Measurements from ENCODE around the gene EFHC1. TPM values are rescaled to one million over a fixed set of nuclear protein-coding genes. Genes with fewer than 3 reads are reported as not detected.
A peak's percentile ranks its signal among the peaks of the same experiment; 100 is the strongest.

The EFHC1 gene
- total RNA-seq, 1 experiment from 2014 or later, result 44.0 TPM

GRCh38 chr6:52391599-52391998 is 28.5 kb upstream of the EFHC1 start:
- no peak overlapping the region for H3K27ac ChIP-seq (ENCODE audit: low read length)
- no peaks in the 10 kb centered on the region for H3K4me1 ChIP-seq (ENCODE audit: low read length)
- H3K9me2 ChIP-seq (replicated peaks; ENCODE audit: insufficient read depth, low read length), result no peaks in the 10 kb centered on the region
- H3K9ac ChIP-seq (ENCODE audit: low read length), result no peak overlapping the region
- no peaks in the 10 kb centered on the region for H3K36me3 ChIP-seq (ENCODE audit: insufficient read depth, low read length)
- no peak overlapping the region for H3K4me3 ChIP-seq (ENCODE audit: low read length)
- H3K4me2 ChIP-seq (ENCODE audit: low read depth, low read length, poor library complexity, severe bottlenecking), result no peak overlapping the region
- no peaks in the 10 kb centered on the region for H3K79me2 ChIP-seq (ENCODE audit: low read length)
- no peaks in the 10 kb centered on the region for H3K9me3 ChIP-seq (ENCODE audit: low read length)
- no peaks in the 10 kb centered on the region for H4K20me1 ChIP-seq (ENCODE audit: insufficient read depth, low read depth, low read length)
- H2AFZ ChIP-seq (ENCODE audit: low read length), result no peak overlapping the region
- no peak for DNase-seq
- H3K27me3 ChIP-seq (ENCODE audit: low read length), result no peaks in the 10 kb centered on the region

GRCh38 chr6:52392944-52393343 is 27.2 kb upstream of the EFHC1 start:
- Histone ChIP-seq H3K9me3 (ENCODE audit: low read length) (no peaks in the 10 kb centered on the region), H3K36me3 (ENCODE audit: insufficient read depth, low read length) (no peaks in the 10 kb centered on the region), H3K27ac (ENCODE audit: low read length) (no peak overlapping the region), H3K9ac (ENCODE audit: low read length) (no peak overlapping the region), H3K4me1 (ENCODE audit: low read length) (no peaks in the 10 kb centered on the region), H4K20me1 (ENCODE audit: insufficient read depth, low read depth, low read length) (no peaks in the 10 kb centered on the region), H3K9me2 (replicated peaks; ENCODE audit: insufficient read depth, low read length) (no peaks in the 10 kb centered on the region), H3K4me2 (ENCODE audit: low read depth, low read length, poor library complexity, severe bottlenecking) (no peak overlapping the region), H2AFZ (ENCODE audit: low read length) (no peak overlapping the region), H3K79me2 (ENCODE audit: low read length) (no peaks in the 10 kb centered on the region), H3K27me3 (ENCODE audit: low read length) (no peaks in the 10 kb centered on the region), H3K4me3 (ENCODE audit: low read length) (no peak overlapping the region)
- DNase-seq, result no peak

GRCh38 chr6:52393780-52394179 is 26.4 kb upstream of the EFHC1 start:
- no peak overlapping the region for H3K4me2 ChIP-seq (ENCODE audit: low read depth, low read length, poor library complexity, severe bottlenecking)
- H3K27me3 ChIP-seq (ENCODE audit: low read length), result no peaks in the 10 kb centered on the region
- no peaks in the 10 kb centered on the region for H4K20me1 ChIP-seq (ENCODE audit: insufficient read depth, low read depth, low read length)
- no peak overlapping the region for H2AFZ ChIP-seq (ENCODE audit: low read length)
- no peak overlapping the region for H3K9ac ChIP-seq (ENCODE audit: low read length)
- no peak for DNase-seq
- no peaks in the 10 kb centered on the region for H3K79me2 ChIP-seq (ENCODE audit: low read length)
- no peaks in the 10 kb centered on the region for H3K9me3 ChIP-seq (ENCODE audit: low read length)
- H3K4me3 ChIP-seq (ENCODE audit: low read length), result no peak overlapping the region
- no peaks in the 10 kb centered on the region for H3K36me3 ChIP-seq (ENCODE audit: insufficient read depth, low read length)
- no peaks in the 10 kb centered on the region for H3K9me2 ChIP-seq (replicated peaks; ENCODE audit: insufficient read depth, low read length)
- H3K4me1 ChIP-seq (ENCODE audit: low read length), result peaks cover 1% of the 10 kb centered on the region
- no peak overlapping the region for H3K27ac ChIP-seq (ENCODE audit: low read length)

- Histone ChIP-seq H3K79me2 (ENCODE audit: low read length) (no peaks in the 10 kb centered on the region), H3K27ac (ENCODE audit: low read length) (no peak overlapping the region), H3K9me2 (replicated peaks; ENCODE audit: insufficient read depth, low read length) (no peaks in the 10 kb centered on the region), H2AFZ (ENCODE audit: low read length) (no peak overlapping the region), H3K9ac (ENCODE audit: low read length) (no peak overlapping the region), H3K27me3 (ENCODE audit: low read length) (no peaks in the 10 kb centered on the region), H4K20me1 (ENCODE audit: insufficient read depth, low read depth, low read length) (no peaks in the 10 kb centered on the region), H3K4me2 (ENCODE audit: low read depth, low read length, poor library complexity, severe bottlenecking) (no peak overlapping the region), H3K4me1 (ENCODE audit: low read length) (peaks cover 4% of the 10 kb centered on the region), H3K36me3 (ENCODE audit: insufficient read depth, low read length) (no peaks in the 10 kb centered on the region), H3K4me3 (ENCODE audit: low read length) (no peak overlapping the region), H3K9me3 (ENCODE audit: low read length) (no peaks in the 10 kb centered on the region)
- no peak for DNase-seq
Measured at GRCh38 chr6:52394251-52394666, 25.9 kb upstream of the EFHC1 start.

GRCh38 chr6:52395969-52396368 is 24.2 kb upstream of the EFHC1 start:
- Histone ChIP-seq H4K20me1 (ENCODE audit: insufficient read depth, low read depth, low read length) (no peaks in the 10 kb centered on the region), H3K4me1 (ENCODE audit: low read length) (peaks cover 4% of the 10 kb centered on the region), H3K4me3 (ENCODE audit: low read length) (no peak overlapping the region), H3K9me2 (replicated peaks; ENCODE audit: insufficient read depth, low read length) (no peaks in the 10 kb centered on the region), H3K9ac (ENCODE audit: low read length) (no peak overlapping the region), H2AFZ (ENCODE audit: low read length) (no peak overlapping the region), H3K9me3 (ENCODE audit: low read length) (no peaks in the 10 kb centered on the region), H3K27ac (ENCODE audit: low read length) (no peak overlapping the region), H3K4me2 (ENCODE audit: low read depth, low read length, poor library complexity, severe bottlenecking) (no peak overlapping the region), H3K36me3 (ENCODE audit: insufficient read depth, low read length) (no peaks in the 10 kb centered on the region), H3K27me3 (ENCODE audit: low read length) (no peaks in the 10 kb centered on the region), H3K79me2 (ENCODE audit: low read length) (no peaks in the 10 kb centered on the region)
- DNase-seq, result no peak

- no peak overlapping the region for H3K4me2 ChIP-seq (ENCODE audit: low read depth, low read length, poor library complexity, severe bottlenecking)
- H3K9me3 ChIP-seq (ENCODE audit: low read length), result no peaks in the 10 kb centered on the region
- H3K27ac ChIP-seq (ENCODE audit: low read length), result no peak overlapping the region
- H3K9me2 ChIP-seq (replicated peaks; ENCODE audit: insufficient read depth, low read length), result no peaks in the 10 kb centered on the region
- peaks cover 4% of the 10 kb centered on the region for H3K4me1 ChIP-seq (ENCODE audit: low read length)
- no peaks in the 10 kb centered on the region for H4K20me1 ChIP-seq (ENCODE audit: insufficient read depth, low read depth, low read length)
- H3K36me3 ChIP-seq (ENCODE audit: insufficient read depth, low read length), result no peaks in the 10 kb centered on the region
- H3K79me2 ChIP-seq (ENCODE audit: low read length), result no peaks in the 10 kb centered on the region
- H3K27me3 ChIP-seq (ENCODE audit: low read length), result no peaks in the 10 kb centered on the region
- H3K4me3 ChIP-seq (ENCODE audit: low read length), result no peak overlapping the region
- H3K9ac ChIP-seq (ENCODE audit: low read length), result no peak overlapping the region
- no peak overlapping the region for H2AFZ ChIP-seq (ENCODE audit: low read length)
- DNase-seq, result peak; percentile 71
Measured at GRCh38 chr6:52399511-52400312, 20.4 kb upstream of the EFHC1 start.

GRCh38 chr6:52400313-52401041 is 19.7 kb upstream of the EFHC1 start:
- H4K20me1 ChIP-seq (ENCODE audit: insufficient read depth, low read depth, low read length), result no peaks in the 10 kb centered on the region
- no peaks in the 10 kb centered on the region for H3K36me3 ChIP-seq (ENCODE audit: insufficient read depth, low read length)
- no peaks in the 10 kb centered on the region for H3K27me3 ChIP-seq (ENCODE audit: low read length)
- H3K4me1 ChIP-seq (ENCODE audit: low read length), result peaks cover 4% of the 10 kb centered on the region
- no peaks in the 10 kb centered on the region for H3K9me2 ChIP-seq (replicated peaks; ENCODE audit: insufficient read depth, low read length)
- H3K4me2 ChIP-seq (ENCODE audit: low read depth, low read length, poor library complexity, severe bottlenecking), result no peak overlapping the region
- no peak overlapping the region for H3K9ac ChIP-seq (ENCODE audit: low read length)
- H3K79me2 ChIP-seq (ENCODE audit: low read length), result no peaks in the 10 kb centered on the region
- H3K27ac ChIP-seq (ENCODE audit: low read length), result no peak overlapping the region
- H2AFZ ChIP-seq (ENCODE audit: low read length), result no peak overlapping the region
- no peak overlapping the region for H3K4me3 ChIP-seq (ENCODE audit: low read length)
- no peak for DNase-seq
- H3K9me3 ChIP-seq (ENCODE audit: low read length), result no peaks in the 10 kb centered on the region

GRCh38 chr6:52403086-52403485 is 17.1 kb upstream of the EFHC1 start:
- Histone ChIP-seq H3K27ac (ENCODE audit: low read length) (no peak overlapping the region), H3K36me3 (ENCODE audit: insufficient read depth, low read length) (no peaks in the 10 kb centered on the region), H3K9me2 (replicated peaks; ENCODE audit: insufficient read depth, low read length) (no peaks in the 10 kb centered on the region), H3K4me1 (ENCODE audit: low read length) (peaks cover 4% of the 10 kb centered on the region), H3K4me3 (ENCODE audit: low read length) (no peak overlapping the region), H2AFZ (ENCODE audit: low read length) (no peak overlapping the region), H3K9me3 (ENCODE audit: low read length) (no peaks in the 10 kb centered on the region), H3K27me3 (ENCODE audit: low read length) (no peaks in the 10 kb centered on the region), H4K20me1 (ENCODE audit: insufficient read depth, low read depth, low read length) (no peaks in the 10 kb centered on the region), H3K79me2 (ENCODE audit: low read length) (no peaks in the 10 kb centered on the region), H3K9ac (ENCODE audit: low read length) (no peak overlapping the region), H3K4me2 (ENCODE audit: low read depth, low read length, poor library complexity, severe bottlenecking) (no peak overlapping the region)
- no peak for DNase-seq
